MCF 10A (cell line): ENCODE results near the gene RAMP3. TPM values are rescaled to one million over a fixed set of nuclear protein-coding genes. Genes with fewer than 3 reads are reported as not detected.
"Not testable (repeated sequence)": the region's sequence is repeated elsewhere in the genome, so short reads cannot be mapped to it uniquely, and the experiment has no call there.

ENCODE experiments used
- BruUV-seq: library from RNA; stranded (reverse); fragments of 400-500 nt; replicated peaks from 2 replicates; lab custom pipeline; 2021; lab: Mats Ljungman, UMichigan
- CTCF ChIA-PET: fragments of 300-600 bp; sonication (Branson Sonifier 250); formaldehyde crosslinking; extraction: SDS; loops from one replicate; lab custom pipeline; 2021; ENCODE audit warnings: antibody characterized with exemption, inconsistent platforms; lab: Yijun Ruan, JAX
- POLR2A ChIA-PET: fragments of 300-600, 350-650 bp; sonication (Branson Sonifier 250); formaldehyde crosslinking; extraction: SDS; loops from one replicate; lab custom pipeline; 2020; ENCODE audit warnings: antibody characterized with exemption, inconsistent platforms; lab: Yijun Ruan, JAX
- DNase-seq: peaks from one replicate; pipeline ENCODE4 v3.0.0-alpha.2; 2018; ENCODE audit not compliant: unreplicated experiment
- H3K27ac Mint-ChIP-seq: one replicate; pipeline ENCODE4 v1.8.0; 2022; ENCODE audit warnings: mild to moderate bottlenecking, low read depth, mixed read lengths; ENCODE audit not compliant: unreplicated experiment
- H3K27me3 Mint-ChIP-seq: one replicate; pipeline ENCODE4 v1.8.0; 2022; ENCODE audit warnings: mixed read lengths; ENCODE audit not compliant: insufficient read depth, unreplicated experiment
- H3K36me3 Mint-ChIP-seq: one replicate; pipeline ENCODE4 v1.8.0; 2022; ENCODE audit warnings: mild to moderate bottlenecking, moderate library complexity, mixed read lengths; ENCODE audit not compliant: insufficient read depth, unreplicated experiment
- H3K4me1 Mint-ChIP-seq: one replicate; pipeline ENCODE4 v1.8.0; 2022; ENCODE audit warnings: mixed read lengths; ENCODE audit not compliant: insufficient read depth, unreplicated experiment
- H3K4me3 Mint-ChIP-seq: one replicate; pipeline ENCODE4 v1.8.0; 2022; ENCODE audit warnings: mild to moderate bottlenecking, moderate library complexity, mixed read lengths; ENCODE audit not compliant: unreplicated experiment
- H3K9me3 Mint-ChIP-seq: one replicate; pipeline ENCODE4 v1.8.0; 2022; ENCODE audit warnings: mixed read lengths; ENCODE audit not compliant: unreplicated experiment
- CTCF ChIP-seq: fragments of 200-600 bp; IDR thresholded peaks from one replicate; pipeline ENCODE4 v1.8.0; 2022; ENCODE audit warnings: antibody characterized with exemption, mild to moderate bottlenecking; ENCODE audit not compliant: unreplicated experiment
- intact Hi-C: fragments of 100-400 bp; cut with micrococcal nuclease; formaldehyde crosslinking; loops from 2 replicates; pipeline ENCODE4 v1.14.1; 2022
- total RNA-seq: library from RNA; stranded (reverse); gene quantifications from 2 replicates; pipeline ENCODE4 v1.2.3, GENCODE V29; 2022

RAMP3 gene
- total RNA-seq, 1 experiment from 2014 or later: not detected

- ChIA-PET POLR2A (interaction anchor here (0.5 to 3.2 kb wide), 11 partner anchors 13 to 505 kb away, joined by 3 to 59 read pairs (median 7); partner anchors contain the start of genes CCM2, OGDH and PURB), CTCF (interaction anchor here (0.9 to 1.6 kb wide), 2 partner anchors 9 to 23 kb away, joined by 5 read pairs; no protein-coding TSS in a partner anchor)
- H3K4me3 Mint-ChIP-seq: peak overlapping the region; percentile 91
- H3K4me1 Mint-ChIP-seq: peaks cover 18% of the 10 kb centered on the region
- BruUV-seq: no TSS peak
- intact Hi-C loops: loop anchor here (10.0 kb wide), 1 partner anchor 118 kb away; no protein-coding TSS in a partner anchor
- no peaks in the 10 kb centered on the region for H3K9me3 Mint-ChIP-seq
- TF ChIP-seq CTCF: no peak
- H3K27me3 Mint-ChIP-seq: no peaks in the 10 kb centered on the region
- DNase-seq: no peak
- peaks cover 19% of the 10 kb centered on the region for H3K36me3 Mint-ChIP-seq
- H3K27ac Mint-ChIP-seq: no peak overlapping the region
These were observed 44.9 kb upstream of the RAMP3 start for GRCh38 chr7:45112648-45113047.

GRCh38 chr7:45114257-45114656 lies 43.3 kb upstream of the RAMP3 start:
- H3K36me3 Mint-ChIP-seq: peaks cover 13% of the 10 kb centered on the region
- DNase-seq, BruUV-seq, H3K9me3 Mint-ChIP-seq, H3K27me3 Mint-ChIP-seq, H3K4me3 Mint-ChIP-seq, H3K27ac Mint-ChIP-seq, H3K4me1 Mint-ChIP-seq: not testable (repeated sequence)
- ChIA-PET POLR2A (interaction anchor here (0.7 to 2.6 kb wide), 4 partner anchors 22 to 514 kb away, joined by 3 to 8 read pairs (median 5); no protein-coding TSS in a partner anchor), CTCF (interaction anchor here (1.0 to 3.7 kb wide), 3 partner anchors 10 to 22 kb away, joined by 5 to 26 read pairs (median 5); no protein-coding TSS in a partner anchor)
- intact Hi-C loops: loop anchor here (10.0 kb wide), 1 partner anchor 119 kb away; no protein-coding TSS in a partner anchor

- no peak for TF ChIP-seq CTCF
- CTCF ChIA-PET: interaction anchor here (1.0 to 3.7 kb wide), 3 partner anchors 9 to 21 kb away, joined by 5 to 26 read pairs (median 5); no protein-coding TSS in a partner anchor
- POLR2A ChIA-PET: interaction anchor here (2.6 kb wide), 1 partner anchor 113 kb away, joined by 8 read pairs; no protein-coding TSS in a partner anchor
- DNase-seq: no peak
- intact Hi-C loops: loop anchor here (10.0 kb wide), 1 partner anchor 120 kb away; no protein-coding TSS in a partner anchor
- no peak overlapping the region for H3K27ac Mint-ChIP-seq
- no TSS peak for BruUV-seq
- no peaks in the 10 kb centered on the region for H3K9me3 Mint-ChIP-seq
- H3K27me3 Mint-ChIP-seq: no peaks in the 10 kb centered on the region
- H3K4me1 Mint-ChIP-seq: peaks cover 4% of the 10 kb centered on the region
- no peak overlapping the region for H3K4me3 Mint-ChIP-seq
- H3K36me3 Mint-ChIP-seq: peaks cover 17% of the 10 kb centered on the region
These were observed 42.7 kb upstream of the RAMP3 start for GRCh38 chr7:45114926-45115325.

GRCh38 chr7:45116048-45116447 lies 41.5 kb upstream of the RAMP3 start:
- H3K9me3 Mint-ChIP-seq: no peaks in the 10 kb centered on the region
- no peak overlapping the region for H3K4me3 Mint-ChIP-seq
- no peak overlapping the region for H3K27ac Mint-ChIP-seq
- intact Hi-C loops: loop anchor here (10.0 kb wide), 1 partner anchor 121 kb away; no protein-coding TSS in a partner anchor
- peaks cover 13% of the 10 kb centered on the region for H3K36me3 Mint-ChIP-seq
- no peak for TF ChIP-seq CTCF
- CTCF ChIA-PET: interaction anchor here (0.6 to 3.7 kb wide), 4 partner anchors 16 to 572 kb away, joined by 3 to 26 read pairs (median 4); no protein-coding TSS in a partner anchor
- no peak for DNase-seq
- POLR2A ChIA-PET: no interaction called here
- H3K27me3 Mint-ChIP-seq: no peaks in the 10 kb centered on the region
- H3K4me1 Mint-ChIP-seq: no peaks in the 10 kb centered on the region
- no TSS peak for BruUV-seq
